ENCODE results near the gene NRXN3.

NRXN3 gene

DNA sequence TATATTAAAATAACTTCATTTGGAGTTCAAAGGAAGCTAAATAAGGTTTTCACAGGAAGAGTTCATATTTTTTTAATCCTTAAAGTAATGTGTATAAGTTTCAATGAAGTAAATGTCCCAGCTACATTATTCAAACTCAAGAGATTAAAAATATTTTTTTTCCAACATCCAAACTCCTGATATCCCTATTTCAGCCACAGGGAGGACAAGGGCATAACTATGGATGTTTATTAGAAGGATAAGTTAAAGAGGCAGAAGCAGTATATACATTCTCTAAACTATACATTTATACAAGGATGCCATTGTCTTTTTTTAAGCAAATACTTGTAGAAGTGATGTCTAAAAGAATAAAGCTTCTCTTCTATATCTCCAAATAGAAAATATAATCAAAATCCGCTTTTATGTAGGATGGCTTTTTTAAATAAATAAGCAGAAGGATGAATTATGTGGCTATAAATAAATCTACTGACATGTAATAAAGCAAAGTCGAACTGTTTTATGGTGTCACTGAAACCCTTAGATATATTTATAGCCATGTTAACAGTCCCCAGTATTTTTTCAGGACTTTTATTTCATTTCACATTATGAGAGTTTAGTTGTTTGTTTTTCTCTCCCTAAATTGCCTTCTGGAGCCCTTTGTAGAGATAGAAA, 1104.6 kb downstream of the NRXN3 start:
- no peak for DNase-seq

DNA sequence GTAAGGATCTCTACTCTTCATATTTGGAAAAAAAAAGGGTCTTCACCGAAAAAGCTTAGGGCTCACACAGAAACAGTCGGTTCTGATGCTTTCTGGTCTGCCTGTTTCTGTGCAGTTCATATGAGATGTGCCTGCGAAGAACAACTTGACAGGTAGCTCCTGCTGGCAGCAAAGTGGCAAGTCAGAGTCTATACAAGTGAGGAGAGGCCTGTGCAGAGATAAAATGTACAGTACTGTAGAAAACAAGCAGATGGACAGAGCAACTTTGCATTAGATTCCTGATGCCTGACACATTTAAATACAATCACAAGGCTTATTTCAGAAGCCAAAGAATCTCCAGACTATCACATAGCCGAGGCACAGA, 1105.1 kb downstream of the NRXN3 start:
- DNase-seq, result no peak

GRCh38 chr14:79278286-79278797, 1108.2 kb downstream of the NRXN3 start:
- no peak for DNase-seq

DNA sequence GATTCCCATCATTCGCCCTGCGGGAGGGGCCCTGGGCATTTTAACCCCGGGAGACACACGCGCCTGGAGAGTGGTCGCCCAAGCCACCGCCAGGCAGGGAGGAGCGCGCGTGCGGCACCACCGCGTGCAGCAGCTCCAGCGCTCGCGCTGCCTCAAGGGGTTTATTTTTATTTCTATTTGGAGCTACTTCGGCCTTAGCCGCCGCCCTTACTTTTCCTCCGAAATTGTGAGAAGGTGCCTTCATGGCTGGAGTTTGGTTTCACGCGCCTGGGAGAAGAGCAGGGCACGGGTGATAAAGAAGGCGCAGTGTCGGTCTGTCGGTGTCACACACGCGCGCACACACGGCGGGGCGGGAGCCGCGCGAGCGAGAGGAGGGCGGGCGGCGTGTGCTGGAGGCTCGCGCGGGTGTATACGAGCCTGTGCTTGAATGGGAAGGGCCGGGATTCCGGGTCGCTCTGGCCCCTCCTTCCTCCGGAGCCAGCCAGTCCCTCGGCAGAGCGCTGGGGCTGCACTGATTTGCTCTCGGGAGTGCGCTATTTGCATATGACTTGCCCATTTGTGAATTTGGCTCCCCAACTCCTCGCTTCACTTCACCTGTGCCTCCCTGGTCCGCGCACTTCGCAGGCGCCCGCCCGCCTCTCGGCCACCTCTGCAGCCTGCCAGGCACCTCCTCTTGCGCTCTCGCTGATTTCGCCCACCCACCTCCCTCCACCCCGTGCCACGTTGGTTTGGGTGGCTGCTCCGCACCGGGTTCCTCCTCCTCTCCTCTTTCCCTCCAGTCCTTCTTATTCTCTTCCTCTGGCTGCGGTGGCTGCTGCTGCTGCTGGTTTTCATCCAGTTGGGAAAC, 1108.8 kb downstream of the NRXN3 start:
- peak; percentile 93 for DNase-seq

DNA sequence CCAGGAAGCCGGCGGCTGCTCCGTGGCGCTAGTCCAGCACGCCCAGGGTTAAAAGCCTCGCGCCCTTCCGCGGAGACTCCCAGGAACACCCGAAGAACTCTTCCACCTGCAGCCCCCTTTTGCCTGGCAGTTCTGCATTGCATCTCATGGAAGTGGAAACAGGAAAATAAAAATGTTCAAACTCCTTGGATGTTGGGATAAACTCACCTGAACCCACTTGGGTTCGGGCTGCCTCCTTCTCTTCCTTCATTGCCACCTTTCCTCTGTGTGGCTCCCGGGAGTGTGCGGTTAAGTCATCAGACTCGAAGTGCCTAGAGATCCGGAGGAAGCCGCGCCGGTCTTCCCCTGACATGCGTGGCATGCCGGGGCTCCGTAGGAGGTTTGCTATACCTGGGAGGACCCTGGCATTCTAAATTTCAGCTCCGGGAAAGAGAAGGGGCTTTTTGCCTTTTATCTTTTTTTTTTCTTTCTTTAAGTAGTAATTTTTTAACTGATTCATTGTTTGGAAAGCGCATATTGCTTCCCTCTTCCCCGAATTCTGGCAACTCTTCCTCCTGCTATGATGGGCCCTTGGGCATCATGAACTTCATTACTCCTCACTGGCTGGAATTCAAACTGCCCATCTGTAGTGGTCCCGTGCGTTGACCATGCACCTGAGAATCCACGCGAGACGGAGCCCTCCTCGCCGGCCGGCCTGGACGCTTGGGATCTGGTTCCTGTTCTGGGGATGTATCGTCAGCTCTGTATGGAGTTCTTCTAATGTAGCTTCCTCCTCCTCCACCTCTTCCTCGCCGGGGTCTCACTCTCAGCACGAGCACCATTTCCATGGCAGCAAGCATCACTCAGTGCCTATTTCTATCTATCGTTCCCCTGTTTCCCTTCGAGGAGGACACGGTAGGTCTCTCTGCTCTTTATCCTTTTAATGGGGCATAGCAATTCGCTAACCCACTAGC, 1109.7 kb downstream of the NRXN3 start:
- DNase-seq, result no peak

DNA sequence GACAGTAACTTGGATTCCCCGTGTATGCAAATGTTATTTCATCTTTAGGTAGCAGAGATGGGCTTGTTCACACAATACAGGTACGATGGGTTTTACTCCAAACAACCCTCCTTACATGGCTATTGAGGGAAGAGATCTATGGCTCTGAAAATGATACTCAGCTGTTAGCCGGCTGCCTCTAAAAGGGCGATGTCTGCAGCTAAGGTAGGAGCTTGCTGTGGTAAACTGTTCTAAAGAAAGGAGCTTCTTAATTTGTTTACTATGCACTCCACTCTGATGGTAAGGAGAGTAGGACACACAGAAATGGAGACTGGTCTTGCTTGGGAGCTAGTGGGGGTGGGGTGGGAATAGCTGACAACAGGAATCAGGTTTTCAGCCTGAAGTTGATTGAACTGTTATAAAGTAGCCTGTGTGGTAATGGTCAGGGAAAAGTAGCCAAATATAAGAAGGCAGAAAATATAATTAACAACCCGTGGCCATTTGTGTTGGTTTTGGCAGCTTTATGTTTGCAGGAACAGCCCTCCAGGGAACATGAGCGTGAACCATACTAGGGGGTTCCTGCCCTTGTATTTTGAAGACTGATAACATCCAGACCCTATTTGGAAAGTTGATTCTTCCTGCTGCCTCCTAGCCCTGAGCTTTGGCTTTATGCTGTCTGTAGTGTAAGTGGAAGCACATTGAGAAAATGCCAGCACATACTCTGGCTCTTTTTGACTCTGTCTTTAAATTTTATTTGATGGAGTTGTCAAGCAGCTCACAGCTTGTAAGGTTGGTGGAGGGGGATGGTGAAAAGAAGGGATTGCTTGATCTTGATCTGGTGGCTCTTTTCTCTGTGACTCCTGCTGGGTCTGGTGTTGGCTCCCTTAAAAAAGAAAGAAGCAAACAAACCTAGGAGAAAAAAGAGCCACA, 1111.3 kb downstream of the NRXN3 start:
- DNase-seq, result no peak

DNA sequence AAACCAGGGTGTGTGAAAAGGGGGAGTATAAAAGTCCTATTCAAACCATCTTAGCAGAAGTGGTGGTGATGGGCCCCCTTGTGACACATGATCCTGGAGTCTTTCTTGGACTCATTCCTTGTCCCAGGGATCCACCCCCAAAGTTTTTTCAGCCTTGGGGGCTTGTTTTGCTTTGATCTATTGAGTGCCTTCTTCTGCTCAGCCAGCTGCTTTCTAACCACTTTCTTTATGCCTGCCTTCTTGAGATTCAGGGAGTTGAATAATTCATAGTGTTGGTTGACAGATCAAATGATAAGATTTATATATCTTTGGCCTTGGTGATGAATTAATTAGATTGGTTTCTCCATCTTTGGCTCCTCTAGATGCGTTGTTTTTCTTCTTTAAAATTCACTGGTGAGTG, 1114.4 kb downstream of the NRXN3 start:
- DNase-seq, result no peak

DNA sequence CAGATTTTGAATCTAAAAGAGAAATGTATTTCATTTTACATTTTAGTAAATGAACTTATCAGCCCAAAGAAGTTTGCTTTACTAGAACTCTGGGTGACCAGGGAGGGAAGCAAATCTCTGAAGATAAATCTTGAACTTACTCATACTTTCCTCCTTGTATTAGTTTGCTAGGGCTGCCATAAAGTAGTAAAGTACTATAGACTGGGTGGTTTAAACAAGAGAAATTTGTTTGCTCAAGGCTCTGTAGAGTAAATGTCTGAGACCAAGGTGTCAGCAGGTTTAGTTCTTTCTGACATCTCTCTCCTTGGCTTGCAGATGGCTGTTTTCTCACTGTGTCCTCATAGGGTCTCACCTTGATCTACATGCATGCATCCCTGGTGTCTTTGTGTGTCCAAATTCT, 1115.1 kb downstream of the NRXN3 start:
- no peak for DNase-seq

DNA sequence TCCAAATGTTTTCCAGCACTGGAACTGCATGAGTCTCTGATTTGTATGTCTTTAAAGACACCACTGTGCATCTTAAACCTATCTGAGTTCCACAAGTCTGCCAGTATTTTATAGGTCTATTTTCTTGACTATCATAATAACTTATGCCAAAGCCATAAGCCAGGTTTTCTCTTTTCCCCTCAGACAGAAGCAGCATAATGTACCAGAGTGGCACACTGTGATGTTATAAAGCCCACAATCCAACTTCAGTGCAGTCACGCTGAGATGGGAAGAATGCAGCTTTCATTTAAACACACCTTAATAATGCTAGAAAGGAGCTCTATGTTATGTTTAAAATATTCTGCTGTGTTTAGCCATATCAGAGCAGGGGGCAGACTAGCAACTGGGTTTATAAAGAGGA, 1117.8 kb downstream of the NRXN3 start:
- no peak for DNase-seq

- DNase-seq, result no peak
These were observed 1123.5 kb downstream of the NRXN3 start for GRCh38 chr14:79293482-79294177.

DNA sequence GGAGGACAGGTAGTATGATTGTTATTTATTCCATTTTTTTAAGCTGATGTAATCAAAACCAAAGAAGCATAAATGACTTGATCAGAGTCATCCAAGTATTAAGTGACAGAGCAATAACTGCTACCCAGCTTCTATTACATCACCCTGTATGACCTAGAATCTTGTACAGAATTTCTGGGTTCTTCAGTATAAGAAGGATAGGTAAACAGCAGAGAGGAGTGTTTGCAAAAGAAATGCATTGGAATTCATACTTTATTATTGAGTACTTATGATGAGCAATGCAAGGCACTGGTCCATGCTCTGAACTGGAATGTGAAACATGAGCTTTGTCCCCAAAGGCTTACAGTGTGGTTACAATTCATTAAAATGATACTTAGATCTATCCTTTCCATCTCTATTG, 1124.3 kb downstream of the NRXN3 start:
- DNase-seq, result no peak

DNA sequence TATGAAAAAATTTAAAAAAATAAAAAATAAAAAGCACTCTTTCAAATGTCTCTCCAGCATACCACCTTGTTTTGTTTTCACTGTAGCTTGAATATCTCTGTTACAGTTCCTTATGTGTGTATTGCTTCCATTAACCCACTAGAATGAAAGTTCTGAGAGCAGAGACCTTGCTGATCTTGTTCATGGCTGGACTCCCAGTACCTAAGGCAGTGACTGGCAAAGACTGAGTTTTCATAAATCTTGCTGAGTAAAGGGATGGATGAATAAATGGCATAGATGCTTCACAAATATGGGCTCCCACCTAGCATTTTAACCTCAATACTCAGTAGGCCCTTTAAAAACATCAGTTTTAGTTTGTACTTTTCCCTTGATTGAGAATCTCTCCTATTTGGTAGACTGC, 1125.2 kb downstream of the NRXN3 start:
- no peak for DNase-seq

DNA sequence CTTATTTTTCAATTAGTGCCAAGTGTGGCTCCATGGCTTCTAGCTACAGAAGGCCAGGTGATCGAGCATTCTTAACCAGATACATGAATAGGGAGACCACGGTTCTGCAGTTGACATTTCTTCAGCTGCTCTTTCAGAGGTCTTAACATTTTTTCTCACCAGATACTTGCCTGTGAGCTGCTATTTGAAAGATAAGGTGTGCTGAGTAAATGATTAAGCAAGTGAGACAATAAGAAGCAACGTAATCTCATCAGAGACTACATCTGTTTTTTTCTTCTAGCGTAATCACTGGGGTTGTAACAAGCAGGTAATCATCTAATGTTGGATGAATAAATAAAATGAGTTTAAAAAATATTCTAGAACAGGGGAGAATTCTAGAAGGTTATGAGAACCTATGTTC, 1128.2 kb downstream of the NRXN3 start:
- no peak for DNase-seq

- no peak for DNase-seq
These were observed 1129.0 kb downstream of the NRXN3 start for GRCh38 chr14:79299162-79299561.

DNA sequence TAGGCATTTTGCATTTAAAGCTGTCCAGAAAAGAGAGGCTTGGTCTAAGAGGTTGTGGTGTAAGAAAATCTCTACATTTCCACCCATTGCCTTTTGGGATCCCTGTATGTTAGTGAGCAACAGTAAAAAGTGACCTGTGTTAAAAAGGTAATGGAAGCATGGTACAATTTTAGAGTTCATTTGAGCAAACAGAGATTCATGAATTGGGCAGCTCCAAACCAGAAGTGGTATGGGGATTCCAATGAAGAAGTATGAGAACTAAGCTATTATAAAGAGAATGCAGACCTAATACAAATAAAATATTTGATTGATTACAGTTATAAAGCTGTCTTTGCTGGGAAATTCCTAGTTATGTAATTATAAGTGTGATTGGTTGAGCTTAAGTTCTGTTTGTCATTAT, 1134.1 kb downstream of the NRXN3 start:
- no peak for DNase-seq

DNA sequence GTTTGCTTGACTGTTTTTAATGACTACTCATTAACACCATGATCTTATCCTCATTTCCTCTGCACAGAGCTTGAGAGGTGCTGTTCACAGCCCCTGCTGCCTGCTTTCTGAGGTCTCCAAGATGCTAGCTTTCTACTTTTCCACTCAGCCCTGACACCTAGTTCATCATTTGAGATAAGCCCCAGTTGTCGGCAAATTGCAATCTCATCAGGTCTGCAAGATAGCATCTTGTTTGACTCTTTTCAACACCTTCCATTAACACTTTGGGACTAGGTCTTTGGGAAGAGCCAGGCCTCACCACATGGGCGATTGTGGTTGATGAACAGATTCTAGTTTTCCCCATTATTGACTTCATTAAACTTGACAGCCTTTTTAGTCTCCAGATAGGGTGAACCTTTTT, 1136.4 kb downstream of the NRXN3 start:
- DNase-seq, result no peak

DNA sequence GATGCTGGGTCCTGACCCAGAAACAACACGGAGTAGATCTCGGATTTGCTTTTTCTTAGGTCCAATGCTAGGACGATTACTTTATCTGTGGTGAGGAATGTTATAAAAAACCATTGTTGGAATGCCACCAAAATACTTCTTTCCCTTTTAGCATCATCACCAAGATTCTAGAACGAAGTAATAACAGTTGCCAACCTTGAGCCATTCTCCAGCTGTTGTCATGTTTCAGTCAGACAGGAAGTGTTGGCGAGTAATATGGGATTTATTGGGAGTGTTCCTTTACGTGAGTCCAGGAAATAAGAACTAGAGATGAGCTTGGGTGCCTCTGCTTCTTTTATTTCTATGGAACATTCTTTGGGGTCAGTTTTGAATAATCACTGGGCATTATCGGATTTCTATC, 1148.2 kb downstream of the NRXN3 start:
- no peak for DNase-seq

DNA sequence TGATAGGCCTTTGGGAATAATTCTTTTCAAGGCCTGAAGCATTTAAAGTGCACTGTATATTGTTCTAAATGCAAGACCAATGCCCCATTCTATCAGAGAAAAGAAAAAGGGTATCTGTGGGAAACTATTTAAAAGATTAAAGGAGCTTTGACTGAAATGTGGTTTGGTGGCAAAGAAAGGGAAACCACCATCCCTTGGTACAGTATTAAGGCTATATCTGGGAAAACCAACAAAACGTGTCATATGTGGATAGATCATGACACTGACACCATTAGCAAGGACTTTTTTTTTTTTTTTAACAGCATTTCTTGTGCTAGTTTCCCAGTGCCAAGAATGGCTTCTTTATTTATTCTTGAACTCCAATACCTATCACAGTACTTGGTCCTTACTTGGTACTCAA, 1150.4 kb downstream of the NRXN3 start:
- no peak for DNase-seq

DNA sequence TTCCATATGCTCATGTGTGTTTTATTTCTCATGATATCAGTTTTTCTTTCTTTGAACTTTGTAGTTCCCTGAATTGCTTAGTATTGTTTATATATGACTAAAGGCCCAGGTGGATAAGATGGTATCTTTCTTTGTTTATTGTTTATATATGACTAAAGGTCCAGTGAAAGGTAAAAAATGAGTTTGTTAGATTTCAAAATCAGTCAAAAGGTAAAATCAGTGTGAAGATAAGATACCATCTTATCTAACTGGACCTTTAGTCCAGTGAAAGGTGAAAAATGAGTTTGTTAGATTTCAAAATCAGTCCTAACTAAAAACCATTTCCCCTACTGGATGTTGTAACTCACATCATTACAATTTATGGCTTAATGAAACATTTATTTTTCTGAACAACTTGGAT, 1150.9 kb downstream of the NRXN3 start:
- DNase-seq, result no peak

DNA sequence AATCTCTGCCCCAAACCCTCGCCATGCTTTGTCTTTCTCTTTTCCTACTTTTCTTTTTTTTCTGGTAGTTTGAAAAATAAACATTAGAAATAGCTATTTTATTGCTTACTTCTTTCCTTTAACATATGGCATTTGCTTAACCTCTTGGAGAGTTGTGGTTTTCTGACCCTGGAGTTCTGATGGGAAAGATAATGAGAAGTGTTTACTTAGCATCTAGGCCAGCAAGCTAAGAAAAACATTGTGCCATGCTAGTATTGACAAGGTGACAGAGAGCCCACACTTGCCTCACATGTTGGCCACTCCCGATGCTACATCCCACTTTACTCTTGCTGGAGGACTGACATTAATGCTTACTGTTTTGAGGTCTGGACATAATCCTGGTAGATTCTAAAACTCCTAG, 1154.9 kb downstream of the NRXN3 start:
- DNase-seq, result peak; percentile 83

DNA sequence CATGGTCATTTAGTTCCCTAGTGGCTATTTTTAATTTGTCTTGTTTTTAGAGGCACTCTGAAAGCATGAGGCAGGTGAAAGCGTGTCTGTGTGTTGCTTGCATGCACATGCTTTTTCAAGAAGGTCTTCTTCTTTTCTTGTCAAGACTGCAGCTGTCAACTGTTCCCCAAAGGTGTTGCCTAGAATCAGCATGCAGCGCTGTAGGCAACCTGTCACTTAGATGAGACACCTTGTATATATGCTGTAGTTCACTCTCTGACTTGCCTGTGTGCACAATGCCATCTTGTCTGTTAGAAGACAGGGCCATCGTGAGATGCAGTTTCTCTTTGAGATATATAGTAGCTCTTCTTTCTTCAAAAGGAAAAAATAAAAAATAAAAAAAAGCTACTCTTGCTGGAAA, 1155.4 kb downstream of the NRXN3 start:
- DNase-seq, result no peak

DNA sequence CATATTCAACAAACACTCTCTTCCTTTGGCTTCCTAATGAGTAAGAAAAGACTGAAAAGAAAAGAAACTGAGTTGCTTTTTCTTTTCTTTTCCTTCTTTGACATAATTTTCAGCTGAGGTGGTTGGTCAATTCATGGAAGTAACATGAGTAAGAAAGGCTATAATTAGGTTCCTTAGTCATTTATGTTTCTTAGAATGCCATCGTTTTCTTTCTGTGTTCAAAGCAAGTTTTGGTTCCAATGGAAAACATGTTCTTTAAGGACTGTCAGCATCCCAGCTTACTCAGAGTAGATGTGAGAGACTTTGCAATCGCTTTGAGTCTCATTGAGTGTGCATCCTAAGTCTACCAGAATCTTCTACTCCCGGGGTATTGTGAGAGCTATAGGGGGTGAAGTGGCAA, 1158.7 kb downstream of the NRXN3 start:
- no peak for DNase-seq

Data from DMS153 (cell line).